ENCODE measurements around the gene NGB.
"Not testable (repeated sequence)": the region's sequence is repeated elsewhere in the genome, so short reads cannot be mapped to it uniquely, and the experiment has no call there.

NGB gene

DNA sequence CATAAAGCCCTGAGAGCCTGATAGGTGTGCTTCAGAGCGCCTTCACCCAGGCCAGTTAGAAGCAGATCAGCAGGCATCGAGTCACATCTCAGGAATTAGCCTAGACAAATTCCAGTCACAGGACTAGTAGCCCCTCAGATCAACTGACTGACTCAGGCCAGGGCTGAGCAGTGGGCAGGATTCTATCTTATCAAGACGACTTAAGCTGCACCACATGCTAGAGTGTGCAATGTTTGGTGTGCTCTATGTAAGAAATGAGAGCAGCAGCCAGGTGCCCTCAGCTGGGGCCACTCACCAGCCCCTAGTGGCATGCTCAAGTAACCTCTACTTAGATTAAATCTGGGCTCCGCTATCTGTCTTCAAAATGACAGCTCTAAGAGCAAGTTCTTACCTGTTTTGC is 19.7 kb upstream of the NGB start:
- no peak for DNase-seq

- no peak for DNase-seq
These were observed 15.6 kb upstream of the NGB start for GRCh38 chr14:77286576-77286975.

GRCh38 chr14:77284466-77284865 is 13.5 kb upstream of the NGB start:
- DNase-seq = no peak

DNA sequence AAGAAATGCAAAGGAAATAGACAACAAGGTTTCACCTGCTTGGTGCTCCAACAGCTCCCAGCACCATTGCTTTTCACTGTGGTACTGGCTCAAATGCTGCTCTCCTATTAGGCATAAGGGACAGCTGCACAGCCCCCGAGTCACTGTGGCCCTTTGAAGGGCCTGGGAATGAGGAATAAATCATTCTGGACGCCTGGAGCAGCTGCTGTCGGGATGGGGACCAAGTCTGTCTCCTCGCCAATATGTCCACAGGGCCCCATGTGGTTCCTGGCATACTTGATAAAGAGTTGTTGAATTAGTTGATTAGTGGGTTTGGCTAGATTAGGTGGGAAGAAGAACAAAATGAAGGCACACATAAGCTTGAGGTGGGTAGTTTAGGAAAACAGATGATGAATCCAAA is 13.1 kb upstream of the NGB start:
- no peak for DNase-seq

- DNase-seq = no peak
These were observed 10.9 kb upstream of the NGB start for GRCh38 chr14:77281852-77282410.

- not testable (repeated sequence) for DNase-seq
These were observed 9.9 kb upstream of the NGB start for GRCh38 chr14:77280921-77281320.

DNA sequence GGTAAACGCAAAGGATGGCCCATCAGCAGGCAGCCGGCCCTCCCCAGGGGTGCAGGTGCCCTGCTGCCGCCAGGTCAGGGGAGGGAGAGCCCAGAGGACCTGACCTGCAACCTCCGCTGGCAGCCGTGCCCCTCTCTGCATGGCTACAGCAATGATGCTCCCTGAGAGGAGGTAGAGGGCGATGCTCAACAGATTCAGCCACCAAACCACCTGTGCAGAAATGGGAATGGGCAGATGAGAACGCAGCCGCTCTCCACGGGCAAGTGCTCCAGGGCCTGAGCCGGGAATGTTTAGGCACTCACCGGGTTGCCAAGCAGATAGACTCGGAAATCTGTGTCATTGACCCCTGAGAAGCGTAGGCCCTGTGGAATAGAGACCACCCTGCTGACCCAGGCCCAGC is 8.7 kb upstream of the NGB start:
- DNase-seq = no peak

GRCh38 chr14:77278461-77279230 is 7.6 kb upstream of the NGB start:
- no peak for DNase-seq

- DNase-seq = no peak
These were observed 6.0 kb upstream of the NGB start for GRCh38 chr14:77276959-77277358.

DNA sequence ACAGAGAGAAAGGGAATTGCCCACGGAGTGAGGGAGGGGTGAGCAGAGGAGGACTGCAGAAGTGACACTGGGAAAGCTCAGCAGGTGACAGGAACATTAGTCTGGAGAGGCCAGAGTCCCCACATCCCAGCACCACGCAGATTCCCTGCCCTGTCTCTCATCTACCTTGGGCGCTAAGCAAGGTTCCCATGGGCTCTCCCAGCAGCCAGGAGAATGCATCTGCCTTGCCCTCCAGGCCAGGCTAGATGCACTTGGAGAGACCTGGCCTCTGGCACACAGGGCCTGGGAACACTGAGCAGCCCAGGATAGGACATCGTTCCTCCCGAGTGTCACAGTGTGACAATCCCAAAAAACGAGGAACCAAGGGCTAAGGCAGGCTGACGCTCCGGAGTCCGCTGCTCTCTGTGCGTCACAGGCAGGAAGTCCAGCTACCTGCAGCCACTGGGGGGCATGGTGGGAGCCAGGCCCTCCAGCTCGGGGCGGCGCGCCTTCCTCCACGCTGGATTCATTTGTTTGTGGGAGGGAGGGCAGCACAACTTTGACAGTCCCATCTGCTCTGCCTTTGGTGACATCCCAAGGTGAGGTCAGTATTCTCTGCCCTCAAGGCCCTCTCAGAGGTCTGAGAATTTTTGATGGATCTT is 5.4 kb upstream of the NGB start:
- no peak for DNase-seq

- DNase-seq = no peak
These were observed 4.6 kb upstream of the NGB start for GRCh38 chr14:77275601-77276017.

GRCh38 chr14:77275041-77275580 is 4.1 kb upstream of the NGB start:
- DNase-seq = no peak

DNA sequence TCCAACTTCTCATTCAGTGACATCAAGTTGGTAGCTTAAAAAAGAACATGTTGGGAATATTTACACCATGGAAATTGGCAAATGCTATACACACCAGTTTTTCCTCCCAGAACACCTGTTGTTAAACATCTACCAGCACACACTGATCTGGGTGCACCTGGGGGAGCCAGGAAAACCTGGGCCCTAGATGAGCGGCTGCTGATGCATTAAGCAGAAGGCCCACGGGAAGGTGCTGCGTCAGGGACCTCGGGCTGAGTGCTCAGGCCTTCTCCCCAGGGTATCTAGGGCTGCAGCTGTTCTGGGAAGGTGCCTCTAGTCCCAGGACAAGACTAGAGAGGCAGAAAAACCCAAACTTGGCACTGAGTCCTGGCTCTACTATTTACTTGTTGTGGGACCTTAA is 2.8 kb upstream of the NGB start:
- no peak for DNase-seq

DNA sequence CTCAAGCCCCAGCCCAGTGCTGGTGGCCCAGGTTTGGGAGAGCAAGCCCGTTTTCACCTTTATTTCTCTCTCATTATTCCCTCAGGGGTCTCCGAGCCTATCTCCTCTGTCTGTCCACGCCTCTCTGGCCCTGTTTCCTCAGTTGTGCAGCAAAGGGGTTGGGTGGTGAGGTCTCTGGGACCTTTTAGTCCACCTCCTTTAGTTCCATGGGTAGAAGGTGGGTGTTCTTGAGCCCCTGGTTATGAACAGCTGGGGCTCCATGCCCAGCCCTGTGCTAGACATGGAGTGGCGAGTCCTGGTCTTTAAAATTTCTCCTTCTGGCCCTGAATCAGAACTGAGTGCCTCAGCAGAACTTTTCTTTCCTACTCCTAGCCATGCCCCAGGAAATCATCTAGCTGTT is 1.3 kb upstream of the NGB start:
- no peak for DNase-seq

DNA sequence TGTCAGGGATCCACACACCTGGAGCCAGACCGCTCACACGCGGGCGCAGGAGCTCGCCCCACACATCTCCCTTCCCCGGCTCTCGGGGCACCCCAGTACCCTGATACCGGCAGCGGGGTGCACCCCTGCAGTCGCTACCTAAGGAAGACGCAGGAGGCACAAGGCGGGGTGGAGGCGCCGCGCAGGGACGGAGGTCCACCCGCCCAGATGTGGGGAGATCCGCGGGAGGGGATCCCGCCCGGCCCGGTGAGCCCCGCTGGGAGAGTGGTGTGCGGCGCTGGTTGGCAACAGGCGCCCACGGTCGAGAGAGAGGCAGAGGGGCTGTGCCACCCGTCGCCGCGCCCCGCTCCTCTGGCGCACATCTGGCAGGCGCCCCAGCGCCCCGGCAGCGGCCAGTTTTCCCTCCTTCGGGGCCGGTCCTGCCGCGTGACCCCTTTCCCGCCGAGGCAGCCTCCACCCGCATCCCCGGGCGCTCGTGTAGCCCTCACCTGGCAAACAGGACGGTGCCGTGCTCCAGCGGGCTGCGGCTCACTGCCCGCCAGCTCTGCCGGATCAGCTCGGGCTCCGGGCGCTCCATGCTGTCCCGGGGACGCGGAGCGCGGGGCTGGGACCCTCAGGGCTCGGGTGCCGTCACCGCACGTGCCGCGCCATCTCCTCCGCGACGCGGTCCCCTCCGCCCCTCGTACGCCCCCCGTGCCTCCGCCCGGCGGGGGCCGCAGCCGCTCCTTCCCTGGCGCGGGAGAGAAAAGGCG is 469 bp downstream of the NGB start:
- no peak for DNase-seq

- DNase-seq = no peak
These were observed 1.9 kb downstream of the NGB start for GRCh38 chr14:77268989-77269600.

DNA sequence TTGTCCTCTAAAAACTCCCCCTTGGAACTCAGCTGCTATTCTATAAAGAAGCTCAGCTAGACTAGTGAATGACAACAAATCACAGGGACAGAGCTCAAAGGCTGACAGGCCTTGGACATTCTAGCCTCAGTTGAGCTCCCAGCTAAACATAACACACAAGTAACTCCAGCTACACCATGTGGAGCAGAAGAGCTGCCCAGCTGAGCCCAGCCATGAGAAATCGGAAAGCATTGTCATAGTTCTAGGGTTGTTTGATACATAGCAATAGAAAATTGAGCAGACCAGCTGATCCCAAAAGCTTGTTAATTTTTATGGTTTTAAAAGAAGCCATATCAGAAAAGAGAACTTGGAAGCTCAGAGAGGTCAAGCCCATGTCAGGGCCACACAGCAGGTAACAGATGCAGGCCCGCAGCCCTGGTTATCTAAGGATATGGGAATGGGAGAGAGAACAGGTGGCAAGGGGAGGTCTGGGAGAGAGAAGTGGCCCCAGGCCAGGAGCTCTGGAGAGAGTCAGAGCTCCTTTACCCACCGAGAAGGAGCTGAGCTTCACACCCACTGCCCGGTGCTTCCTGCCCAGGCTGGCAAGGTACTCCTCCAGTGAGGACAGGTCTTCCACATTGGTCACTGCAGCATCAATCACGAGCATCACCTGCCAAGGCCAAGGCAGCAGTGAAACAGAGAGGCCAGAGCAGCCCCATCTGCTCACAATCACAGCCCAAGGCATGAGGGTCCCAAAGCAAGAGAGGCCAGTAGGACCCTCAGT is 2.9 kb downstream of the NGB start:
- DNase-seq = no peak

- no peak for DNase-seq
These were observed 4.7 kb downstream of the NGB start for GRCh38 chr14:77266336-77266735.

DNA sequence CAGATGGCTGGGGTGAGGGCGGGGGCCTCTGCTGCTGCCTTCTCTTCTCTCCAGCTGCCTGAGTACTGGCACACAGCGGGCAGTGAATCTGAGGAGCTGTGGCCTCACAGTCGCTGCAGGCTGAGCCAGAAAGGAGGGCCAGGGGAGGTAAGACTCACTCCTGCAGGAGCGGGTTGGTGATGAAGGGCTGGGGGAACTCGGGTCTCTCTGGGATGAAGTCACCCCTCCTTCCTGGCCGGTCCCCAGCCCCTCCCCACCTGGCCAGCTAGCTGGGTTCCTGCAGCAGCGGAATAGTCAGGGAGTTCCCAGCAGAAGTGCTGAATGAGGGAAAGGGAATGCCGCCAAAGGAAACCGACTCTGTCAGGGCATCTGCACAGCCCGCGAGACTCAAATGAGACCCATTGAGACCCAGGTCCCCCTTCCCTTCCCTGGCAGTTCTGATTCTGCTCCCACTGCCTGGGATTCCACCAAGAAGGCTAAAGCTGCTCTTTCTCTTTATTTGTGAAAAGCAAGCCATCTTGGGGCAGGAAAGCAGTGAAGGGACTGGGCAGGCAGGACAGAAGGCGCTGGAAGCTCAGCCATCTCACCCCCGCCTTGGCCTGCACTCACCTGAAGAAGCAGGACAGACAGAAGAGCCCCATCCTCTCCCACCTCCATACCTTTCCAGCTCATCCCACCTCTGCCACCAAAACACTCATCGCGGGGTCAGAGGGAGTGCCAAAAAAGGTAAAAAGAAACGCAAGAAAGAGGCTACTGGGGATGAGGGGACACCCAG is 5.3 kb downstream of the NGB start:
- DNase-seq = no peak

- DNase-seq = no peak
These were observed 5.9 kb downstream of the NGB start for GRCh38 chr14:77265187-77265515.

GRCh38 chr14:77264466-77265186 is 6.4 kb downstream of the NGB start:
- no peak for DNase-seq

Measured in stimulated activated CD4-positive, alpha-beta T cell treated with anti-CD3 and anti-CD28 coated beads, Interleukin-4, amount 100 ng/mL, for 4 hours (primary cell).